ENCODE data around the gene ACP4.

The ACP4 gene

DNA sequence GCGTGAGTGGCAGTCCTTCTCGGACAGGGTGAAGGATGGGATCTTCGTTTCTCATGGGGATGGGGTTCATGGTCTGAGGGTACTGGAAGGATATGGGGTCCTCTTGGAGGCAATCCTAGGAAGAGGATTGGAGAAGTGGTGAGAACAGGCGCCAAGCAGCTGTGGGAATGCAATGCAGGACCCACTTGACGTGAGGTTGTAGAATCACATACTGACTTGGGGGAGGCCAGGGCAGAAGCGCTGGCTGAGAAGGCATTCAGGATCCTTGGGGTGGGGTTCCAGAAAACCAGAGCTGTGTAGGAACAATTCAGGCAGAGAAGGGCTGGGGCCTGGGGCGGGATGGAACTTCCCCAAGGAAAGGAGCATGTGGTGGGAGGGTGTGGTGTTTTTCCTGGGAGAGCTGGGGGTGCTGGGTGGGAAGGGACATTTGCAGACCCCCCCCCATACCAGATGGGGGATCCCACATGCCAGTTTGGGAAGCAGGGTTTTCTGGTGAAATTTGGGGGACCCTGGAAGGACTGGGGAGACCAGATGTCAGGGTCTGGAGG lies 32.5 kb downstream of the ACP4 start:
- no peak for DNase-seq (ENCODE audit: low read depth)

DNA sequence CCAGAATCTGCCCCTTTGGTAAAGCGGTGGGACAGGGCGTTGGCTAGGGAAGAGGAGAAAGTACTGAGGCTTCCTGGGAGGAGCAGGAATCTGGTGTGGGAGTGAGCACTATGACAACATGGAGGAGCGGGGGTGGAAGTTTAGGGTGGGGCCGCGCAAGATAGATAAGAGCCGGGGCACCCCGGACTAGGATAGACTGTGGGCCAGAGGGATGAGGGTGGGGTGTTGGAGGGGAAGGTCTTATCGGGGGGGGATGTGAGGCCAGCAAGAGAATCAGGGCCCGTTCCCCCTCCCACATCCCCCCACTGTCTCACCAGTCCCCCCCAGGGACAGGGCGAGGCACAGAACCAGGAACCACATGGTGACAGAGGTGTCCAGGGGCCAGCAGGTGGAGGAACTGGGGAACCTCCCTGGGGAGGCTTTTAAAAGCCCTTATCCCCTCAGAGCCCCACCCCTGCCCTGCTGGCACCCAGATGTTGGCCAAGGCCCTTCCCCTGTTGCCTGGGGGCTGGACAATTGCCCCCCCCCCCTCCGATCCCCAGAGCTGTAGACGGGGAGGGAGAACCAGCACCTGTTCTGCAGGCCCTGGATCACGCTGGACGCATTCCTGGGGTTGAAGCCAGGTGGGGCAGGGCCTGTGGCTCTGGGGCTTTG lies 33.3 kb downstream of the ACP4 start, which contains the start of gene KLK1:
KLK1 (minus strand) TSS at position 399 of the 654 bp plus-strand sequence; CDS start at position 360, 39 bp downstream.
- no peak for DNase-seq (ENCODE audit: low read depth)

DNA sequence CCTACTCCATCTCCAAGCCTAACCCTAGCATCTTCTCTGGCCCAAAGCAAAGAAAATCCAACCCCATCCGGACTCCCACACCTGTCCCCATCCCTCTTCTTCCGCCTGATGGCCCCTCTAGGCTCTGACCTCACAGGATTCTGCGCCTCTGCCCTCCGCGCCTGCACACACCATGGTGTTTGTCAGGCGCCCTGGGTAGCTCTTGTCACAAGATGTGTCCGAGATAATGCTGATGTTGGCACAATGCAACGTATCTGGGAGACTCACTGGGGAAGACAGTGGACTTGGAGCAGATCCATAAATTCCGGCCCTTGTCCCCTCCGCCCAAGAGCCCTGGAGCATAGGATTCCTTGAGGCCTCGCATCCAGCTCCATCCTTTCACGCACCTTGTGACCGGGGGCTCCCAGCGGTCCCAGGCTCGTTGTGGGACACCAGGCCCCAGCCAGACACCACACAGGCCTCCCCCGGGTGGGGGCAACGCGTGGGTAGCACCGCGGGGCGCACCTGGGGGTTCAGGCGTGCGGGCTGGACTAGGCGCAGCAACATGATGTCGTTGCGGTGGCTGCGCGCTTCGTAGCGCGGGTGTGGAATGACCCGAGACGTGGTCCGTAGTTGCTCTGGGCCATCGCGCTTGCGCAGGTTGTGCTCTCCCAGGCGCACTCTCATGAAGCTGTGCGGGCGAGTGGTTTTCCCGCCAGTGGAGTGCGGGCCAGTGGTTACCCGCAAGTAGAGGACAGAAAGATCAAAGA lies 36.5 kb downstream of the ACP4 start:
- no peak for DNase-seq (ENCODE audit: low read depth)

DNA sequence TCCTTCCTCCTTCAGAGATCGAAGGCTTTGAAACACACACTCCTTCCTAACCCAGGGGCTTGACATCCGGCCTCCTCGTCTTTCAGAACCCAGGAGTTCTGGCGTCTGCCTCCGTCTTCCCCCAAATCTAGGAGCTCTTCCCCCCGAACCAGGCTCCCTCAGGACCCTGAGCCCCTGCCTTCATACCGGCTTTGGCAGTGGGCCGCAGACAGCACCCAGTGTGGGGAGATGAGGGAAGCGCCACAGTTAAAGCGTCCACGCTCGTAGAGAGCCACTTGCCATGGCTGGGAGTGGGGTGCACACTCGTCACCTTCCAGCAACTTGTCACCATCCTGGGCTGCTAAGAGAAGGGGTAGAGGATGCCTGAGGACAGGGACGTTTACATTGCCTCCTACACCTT lies 37.3 kb downstream of the ACP4 start:
- no peak for DNase-seq (ENCODE audit: low read depth)

DNA sequence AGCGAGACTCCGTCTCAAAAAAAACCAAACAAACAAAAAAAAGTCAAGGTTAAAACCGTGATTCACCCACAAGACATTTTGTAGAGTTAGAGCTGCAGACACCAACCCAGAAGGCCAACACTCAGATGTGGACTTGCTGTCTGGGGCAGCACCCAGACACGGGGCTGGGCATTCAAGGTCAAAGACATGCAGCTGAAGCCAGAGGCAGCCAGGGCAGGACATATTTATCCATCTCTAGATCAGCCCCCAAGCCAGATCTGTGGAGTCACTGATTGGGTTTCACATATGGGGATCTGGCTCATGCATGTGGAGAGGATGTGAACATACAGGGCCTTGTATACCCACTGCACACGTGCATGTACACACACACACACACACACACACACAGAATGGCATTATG lies 39.6 kb downstream of the ACP4 start:
- DNase-seq (ENCODE audit: low read depth) = no peak

DNA sequence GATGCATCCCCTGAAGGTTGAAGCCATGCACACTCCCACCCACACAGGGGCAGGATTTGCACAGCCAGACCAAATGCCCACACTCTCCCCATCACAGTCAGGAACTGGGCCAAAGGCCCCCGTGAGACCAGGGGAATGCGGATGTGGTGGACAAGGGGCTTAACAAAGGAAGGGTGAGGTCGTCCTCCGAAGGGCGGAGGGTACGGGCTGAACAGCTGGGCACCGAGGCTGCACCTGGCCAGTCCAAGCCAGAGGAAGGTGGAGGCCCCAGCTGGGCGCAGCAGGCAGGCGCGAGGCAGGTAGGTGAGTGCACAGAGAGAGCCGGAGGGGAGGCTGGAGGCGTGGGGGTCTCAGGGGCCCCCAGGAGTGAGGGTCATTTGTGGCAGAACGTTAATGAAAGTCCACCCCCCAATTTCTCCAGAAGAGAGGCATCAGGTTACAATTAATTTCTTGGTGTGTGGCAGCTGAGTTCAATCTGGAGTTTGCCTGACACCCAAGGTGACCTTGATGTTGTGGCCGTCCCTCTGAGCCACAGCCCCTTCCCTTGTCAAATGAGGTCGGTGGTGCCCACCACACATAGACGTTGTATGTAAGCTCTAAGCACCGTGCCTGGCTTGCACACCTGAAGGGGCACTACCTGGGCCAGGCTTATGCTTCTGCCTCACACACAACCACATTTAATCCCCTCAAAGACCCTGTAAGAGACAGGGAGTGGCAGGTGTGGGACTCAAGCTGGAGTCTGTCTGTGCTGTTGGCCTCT lies 40.2 kb downstream of the ACP4 start:
- DNase-seq (ENCODE audit: low read depth) = no peak

DNA sequence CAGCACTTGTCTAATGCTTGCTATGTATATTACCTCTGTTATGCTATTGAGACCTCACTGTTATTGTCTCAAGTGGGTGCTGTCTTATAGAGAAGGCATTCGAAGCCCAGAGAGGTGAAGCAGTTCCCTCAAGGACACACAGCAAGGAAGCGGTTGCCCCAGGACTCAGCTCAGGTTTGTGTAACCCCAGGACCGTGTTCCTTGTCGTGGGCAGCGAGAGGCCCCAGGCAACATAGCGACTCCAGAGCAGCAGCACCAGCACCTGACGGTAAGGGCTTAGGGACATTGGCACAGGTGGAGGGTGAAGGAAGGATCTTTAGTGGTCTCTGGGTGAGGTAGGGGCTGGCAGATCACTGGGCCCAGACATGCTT lies 40.8 kb downstream of the ACP4 start:
- no peak for DNase-seq (ENCODE audit: low read depth)

DNA sequence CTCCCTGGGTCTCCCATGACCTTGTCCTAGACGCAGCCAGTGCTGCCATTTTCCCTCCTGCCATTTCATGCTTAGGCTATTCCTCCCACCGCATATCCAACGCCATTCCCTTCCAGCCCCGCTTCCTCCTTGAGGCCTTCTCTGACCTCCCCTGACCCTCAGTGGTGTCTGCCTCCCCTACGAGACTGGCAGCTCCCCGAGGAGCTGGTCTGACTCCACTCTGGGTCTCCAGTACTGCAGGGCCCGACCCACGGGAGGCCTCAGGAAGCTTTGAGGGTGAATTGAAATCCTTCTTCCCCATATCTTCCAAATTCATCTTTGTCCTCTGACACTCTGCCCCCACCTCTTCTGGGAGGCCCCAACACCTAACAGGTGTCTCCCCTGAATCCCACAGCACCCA lies 42.5 kb downstream of the ACP4 start:
- DNase-seq (ENCODE audit: low read depth) = no peak

DNA sequence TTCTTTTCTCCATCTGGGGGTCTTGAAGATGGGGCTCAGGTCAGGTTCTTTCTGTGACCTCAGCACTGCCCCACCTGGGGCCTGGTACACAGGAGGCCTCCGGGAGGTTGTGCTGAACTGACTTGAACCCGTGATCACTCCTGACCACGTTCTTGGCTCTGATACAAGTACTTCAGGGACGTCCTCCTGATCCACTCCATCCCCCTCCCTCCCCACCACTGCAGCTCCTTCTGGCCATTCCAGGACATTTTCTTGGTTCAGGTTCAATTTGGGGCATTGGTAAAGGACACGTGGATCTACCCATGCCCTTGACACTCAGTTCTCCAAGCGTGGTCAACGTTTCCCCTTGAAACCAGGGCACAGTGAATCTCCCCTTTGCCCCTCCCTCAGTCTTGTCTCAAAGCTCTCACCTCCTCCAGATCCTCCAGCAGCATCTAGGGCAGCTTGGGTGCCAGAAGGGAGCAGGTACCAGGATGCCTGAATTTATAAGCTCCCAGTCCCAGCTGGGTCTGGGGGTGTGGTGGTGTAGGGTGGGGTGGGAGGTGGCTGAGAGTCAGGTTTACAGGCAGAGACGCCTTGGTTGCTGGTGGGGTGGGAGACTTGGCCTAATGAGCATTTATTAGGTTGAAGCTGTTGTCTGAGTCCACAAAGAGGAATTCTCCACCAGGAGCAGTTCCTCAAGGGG lies 43.0 kb downstream of the ACP4 start, which contains the start of gene KLK15:
KLK15 (minus strand) TSS at position 458 of the 685 bp plus-strand sequence. CDS start 2,082 bp downstream, outside the sequence.
- no peak for DNase-seq (ENCODE audit: low read depth)

DNA sequence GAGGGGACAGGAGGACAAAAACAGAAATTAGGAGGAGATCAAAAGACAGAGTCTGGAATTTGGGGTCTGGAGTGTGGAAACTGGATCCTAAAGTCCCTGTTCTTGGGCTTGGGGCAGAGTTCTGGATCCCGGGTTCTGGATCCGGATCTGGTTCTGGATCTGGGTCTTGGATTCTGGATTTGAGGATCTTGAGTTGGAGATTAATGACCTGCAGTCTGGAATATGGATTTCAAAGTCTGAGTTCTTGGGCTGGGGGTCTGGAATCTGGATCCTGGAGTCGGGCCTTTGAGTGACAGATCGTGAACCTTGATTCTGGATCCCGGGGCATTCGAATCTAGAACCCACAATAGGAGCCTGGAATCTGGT lies 43.6 kb downstream of the ACP4 start:
- DNase-seq (ENCODE audit: low read depth) = no peak

DNA sequence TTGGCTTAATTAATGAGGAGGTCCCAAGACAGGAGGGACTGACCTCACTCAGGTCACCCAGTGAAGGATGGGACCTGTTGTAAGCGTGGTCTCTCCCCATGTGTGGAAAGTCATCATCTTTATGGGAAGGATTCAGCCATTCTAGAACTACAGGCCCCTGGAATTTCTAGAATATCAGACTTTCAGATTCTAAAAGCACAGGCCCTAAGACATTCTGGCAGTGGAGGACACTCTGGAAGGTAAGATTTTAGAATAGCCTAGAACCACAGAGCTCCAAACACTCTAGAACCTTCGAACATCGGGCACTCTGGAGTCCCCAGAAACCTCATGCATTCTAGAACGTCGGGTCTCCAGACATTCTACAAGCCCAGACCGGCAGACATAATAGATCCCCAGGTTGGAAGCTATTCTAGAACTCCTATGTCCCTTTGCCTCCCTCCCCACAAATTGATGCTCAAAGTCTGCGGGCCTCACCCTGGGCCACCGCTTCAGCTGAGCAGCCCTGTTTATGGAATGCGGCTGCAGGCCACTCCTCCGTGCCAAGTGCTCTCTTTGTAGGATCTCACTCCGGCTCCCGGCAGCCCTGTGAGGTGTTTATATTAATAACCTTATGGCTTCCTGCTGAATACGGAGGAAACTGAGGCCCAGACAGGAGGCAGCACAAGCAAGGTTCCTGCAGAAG lies 45.0 kb downstream of the ACP4 start:
- no peak for DNase-seq (ENCODE audit: low read depth)

DNA sequence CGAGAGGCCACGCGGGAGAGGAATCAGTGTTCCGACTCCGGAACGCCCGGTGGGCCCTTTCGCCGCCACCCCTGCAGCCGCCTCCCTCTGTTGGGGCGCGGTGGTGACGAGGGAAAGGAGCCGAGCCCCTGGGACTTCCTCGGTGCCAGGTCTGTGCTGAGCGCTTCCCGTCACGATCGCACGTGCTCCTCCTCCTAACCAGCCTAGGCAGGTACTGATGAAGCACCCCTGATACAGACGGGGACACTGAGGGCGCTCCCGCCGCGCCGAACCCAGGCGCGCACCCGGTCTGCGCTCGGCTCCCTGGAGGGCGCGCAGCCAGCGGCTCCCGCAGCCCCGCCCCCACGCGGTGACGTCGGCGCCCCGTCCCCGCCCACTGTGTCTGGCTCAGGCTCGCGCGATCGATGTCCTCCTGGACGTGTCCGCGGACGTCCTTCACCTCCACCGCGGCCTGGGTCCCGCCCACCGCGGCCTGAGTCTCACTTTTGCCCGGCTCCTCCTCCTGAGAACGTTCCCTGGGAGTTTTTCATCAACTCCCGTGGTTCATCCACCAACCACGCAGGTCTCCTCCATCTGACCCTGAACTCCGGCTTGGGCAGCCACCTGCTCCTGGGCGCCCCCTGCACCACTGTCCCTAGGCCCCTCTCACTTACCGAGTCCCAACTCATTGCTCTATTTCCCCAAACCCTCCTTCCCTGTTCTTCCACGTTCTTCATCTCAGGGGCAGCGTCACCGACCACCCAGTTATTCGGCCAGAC lies 45.7 kb downstream of the ACP4 start:
- DNase-seq (ENCODE audit: low read depth) = peak; percentile 61

DNA sequence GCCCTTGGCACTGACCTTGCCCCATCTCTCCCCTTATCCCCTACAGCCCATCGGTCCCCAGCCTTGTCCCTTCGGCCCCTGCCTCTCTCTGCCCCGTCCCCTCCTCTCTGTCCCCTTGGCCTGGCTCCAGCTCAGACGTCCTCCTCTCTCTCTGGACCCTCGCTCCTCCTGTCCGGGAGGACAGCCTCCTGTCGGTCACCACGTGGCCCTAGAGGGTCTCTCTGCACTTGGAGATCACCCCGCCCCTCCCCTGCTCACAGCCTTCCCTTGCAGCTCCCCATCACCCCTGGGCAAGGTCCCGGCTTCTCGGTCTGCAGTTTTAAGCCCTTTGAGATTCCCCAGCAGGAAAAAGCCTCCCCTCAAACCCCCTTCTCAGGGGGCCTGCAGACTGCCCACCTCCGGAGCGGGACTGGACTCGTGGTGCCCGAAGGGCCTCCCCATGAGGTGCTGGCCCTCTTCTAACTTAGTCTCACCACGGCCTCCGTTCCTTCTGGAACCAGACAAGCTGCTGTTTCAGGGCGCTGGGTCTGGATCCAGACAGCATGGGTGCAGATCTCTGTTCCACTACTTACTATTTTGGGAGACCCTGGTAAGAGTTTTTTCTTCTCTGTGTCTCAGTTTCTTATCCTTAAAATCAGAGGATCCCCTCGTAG lies 46.5 kb downstream of the ACP4 start:
- no peak for DNase-seq (ENCODE audit: low read depth)

DNA sequence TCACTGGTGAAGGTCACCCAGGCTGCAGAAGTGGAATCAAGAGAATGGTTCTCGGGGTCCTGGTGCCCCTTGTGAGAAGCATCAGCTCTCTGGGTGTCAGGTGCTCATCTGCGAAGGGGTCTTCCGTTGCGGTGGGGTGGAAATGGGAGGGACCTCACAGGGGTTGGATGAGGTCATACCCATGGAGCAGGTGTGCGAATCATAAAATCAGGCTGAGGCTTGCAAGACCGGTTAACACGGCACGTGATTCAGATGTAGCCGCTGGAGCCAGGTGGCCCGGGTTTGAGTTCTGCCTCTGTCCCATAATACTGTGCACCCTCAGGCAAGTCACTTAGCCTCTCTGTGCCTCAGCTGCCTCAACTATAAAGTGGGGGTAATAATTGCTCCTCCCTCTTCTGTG lies 47.1 kb downstream of the ACP4 start:
- no peak for DNase-seq (ENCODE audit: low read depth)

DNA sequence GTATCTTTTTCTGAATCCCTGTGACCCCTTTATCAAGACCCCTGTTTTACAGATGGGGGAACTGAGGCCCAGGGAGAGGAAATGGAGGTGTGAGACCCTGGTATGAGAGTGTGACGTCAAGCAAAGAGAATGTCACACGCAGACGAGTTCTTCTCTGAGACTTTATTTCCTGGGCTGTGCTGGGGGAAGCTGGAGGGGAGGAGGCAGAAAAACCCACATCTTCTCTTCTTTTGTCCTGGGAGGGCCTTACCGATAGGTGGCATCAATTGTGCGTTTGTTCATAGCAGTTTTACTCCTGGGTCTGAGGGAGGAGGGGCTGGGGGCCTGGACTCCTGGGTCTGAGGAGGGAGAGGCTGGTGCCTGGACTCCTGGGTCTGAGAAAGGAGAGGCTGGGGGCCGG lies 48.0 kb downstream of the ACP4 start:
- DNase-seq (ENCODE audit: low read depth) = no peak

DNA sequence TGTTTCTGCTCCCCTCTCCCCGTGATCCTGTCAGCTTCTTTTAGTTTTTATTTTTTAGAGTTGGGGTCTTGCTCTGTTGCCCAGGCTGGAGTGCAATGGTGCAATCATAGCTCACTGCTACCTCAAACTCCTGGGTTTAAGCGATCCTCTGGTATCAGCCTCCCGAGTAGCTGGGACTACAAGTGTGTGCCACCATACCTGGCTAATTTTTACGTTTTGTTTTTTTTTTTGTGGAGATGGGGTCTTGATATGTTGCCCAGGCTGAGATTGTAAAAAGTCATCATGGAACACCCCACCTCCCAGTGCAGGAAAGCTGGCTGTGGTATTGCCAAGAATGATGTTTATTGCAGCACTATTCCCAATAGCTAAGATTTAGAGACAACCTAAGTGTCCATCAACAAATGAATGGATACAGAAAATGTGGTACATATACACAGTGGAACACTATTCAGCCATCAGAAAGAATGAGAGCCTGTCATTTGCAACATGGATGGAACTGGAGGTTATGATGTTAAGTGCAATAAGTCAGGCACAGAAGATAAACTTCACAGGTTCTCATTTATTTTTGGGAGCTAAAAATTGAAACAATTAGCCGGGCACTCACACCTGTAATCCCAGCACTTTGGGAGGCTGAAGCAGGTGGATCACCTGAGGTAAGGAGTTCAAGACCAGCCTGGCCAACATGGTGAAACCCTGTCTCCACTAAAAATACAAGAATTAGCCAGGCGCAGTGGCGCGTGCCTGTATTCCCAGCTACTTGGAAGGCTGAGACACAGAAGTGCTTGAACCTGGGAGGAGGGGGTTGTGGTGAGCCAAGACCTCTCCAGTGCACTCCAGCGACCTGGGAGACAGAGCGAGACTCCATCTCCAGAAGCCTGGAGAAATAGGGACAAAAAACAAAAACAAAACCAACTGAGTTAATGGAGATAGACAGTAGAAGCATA lies 49.8 kb downstream of the ACP4 start:
- DNase-seq (ENCODE audit: low read depth) = no peak

DNA sequence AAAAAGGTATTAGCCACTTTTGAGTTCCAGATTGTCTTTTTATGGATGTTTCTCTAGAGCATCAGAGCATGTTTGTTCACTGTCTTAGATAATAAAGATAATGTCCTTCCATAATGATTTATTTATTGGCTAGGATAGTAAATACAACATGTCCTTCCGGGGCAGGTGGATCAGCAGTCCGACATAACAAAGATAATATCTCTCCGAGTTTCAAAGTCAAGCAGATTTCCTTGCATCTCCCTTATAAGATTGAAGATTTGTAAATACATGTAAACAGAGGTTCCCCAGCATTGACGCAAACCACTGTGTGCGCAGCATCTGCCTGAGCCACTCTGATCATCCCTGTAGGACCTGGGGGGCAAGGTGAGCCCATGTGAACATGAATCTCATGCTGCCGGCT lies 51.9 kb downstream of the ACP4 start:
- DNase-seq (ENCODE audit: low read depth) = no peak

DNA sequence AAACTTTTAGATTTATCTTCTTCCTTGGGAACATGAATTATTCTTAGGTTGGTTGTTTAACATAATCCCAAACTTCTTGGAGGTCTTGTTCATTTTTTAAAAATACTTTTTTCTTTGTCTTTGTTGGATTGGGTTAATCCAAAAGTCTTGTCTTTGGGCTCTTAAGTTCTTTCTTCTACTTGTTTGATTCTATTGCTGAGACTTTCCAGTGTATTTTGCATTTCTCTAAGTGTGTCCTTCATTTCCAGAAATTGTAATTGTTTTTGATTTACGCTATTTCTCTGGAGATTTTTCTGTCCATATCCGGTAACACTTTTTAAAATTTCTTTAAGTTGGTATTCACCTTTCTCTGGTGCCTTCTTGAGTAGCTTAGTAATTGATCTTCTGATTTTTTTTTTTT lies 53.0 kb downstream of the ACP4 start:
- no peak for DNase-seq (ENCODE audit: low read depth)

DNA sequence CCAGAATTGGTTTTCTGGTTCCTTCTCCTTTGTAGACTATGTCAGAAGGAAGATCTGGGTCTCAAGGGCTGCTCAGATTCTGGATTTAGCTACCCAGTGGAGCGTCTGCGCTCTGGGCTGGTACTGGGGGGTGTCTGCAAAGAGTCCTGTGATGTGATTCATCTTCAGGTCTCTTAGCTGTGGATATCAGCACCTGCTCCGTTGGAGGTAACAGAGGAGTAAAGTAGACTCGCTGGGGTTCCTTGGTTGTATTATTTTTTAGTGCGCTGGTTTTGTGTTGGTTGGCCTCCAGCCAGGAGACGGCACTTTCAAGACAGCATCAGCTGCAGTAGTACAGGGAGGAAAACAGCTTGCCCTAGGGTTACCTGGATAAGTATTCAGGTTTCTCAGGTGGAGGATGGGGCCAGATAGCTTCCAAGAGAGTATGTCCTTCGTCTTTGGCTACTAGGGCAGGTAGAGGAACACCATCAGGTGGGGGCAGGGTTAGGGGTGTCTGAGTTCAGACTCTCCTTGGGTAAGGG lies 53.5 kb downstream of the ACP4 start:
- no peak for DNase-seq (ENCODE audit: low read depth)

All from stimulated activated CD8-positive, alpha-beta memory T cell treated with anti-CD3 and anti-CD28 coated beads, Interleukin-4, amount 100 ng/mL, for 24 hours (primary cell).